NB4 (cell line): ENCODE measurements around the gene KLHL26.

Source experiments
- MYC ChIP-seq: IDR thresholded peaks from 2 replicates; pipeline ENCODE4 v1.6.1; 2011; ENCODE audit warnings: low read depth, low read length
- TF ChIP-seq, protein P1 (sequence below): IDR thresholded peaks from one replicate; pipeline ENCODE4 v1.5.1; 2012; ENCODE audit warnings: low read depth, low read length

DNA sequence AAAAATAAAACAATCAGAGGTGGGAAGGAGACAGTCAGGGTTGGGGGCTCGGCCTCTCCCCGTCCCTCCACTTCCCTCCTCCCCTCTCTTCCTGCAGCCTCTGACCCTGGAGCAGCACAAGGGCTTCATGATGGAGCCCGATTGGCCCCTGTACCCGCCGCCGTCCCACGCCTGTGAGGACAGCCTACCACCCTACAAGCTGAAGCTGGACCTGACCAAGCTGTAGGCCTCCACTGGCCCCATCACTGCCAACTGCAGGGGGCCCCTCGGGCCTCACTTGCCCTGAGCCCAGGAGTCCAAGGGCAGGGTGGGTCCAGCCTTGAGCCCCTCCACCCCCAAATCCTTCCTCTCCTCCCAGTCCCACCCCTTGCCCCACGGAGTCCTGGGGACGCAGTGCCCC, 16.5 kb upstream of the KLHL26 start:
- no peak for TF ChIP-seq MYC
- TF ChIP-seq, protein P1, sequence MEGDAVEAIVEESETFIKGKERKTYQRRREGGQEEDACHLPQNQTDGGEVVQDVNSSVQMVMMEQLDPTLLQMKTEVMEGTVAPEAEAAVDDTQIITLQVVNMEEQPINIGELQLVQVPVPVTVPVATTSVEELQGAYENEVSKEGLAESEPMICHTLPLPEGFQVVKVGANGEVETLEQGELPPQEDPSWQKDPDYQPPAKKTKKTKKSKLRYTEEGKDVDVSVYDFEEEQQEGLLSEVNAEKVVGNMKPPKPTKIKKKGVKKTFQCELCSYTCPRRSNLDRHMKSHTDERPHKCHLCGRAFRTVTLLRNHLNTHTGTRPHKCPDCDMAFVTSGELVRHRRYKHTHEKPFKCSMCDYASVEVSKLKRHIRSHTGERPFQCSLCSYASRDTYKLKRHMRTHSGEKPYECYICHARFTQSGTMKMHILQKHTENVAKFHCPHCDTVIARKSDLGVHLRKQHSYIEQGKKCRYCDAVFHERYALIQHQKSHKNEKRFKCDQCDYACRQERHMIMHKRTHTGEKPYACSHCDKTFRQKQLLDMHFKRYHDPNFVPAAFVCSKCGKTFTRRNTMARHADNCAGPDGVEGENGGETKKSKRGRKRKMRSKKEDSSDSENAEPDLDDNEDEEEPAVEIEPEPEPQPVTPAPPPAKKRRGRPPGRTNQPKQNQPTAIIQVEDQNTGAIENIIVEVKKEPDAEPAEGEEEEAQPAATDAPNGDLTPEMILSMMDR = no peak
